ENCODE results near the gene RELL2.

DNA sequence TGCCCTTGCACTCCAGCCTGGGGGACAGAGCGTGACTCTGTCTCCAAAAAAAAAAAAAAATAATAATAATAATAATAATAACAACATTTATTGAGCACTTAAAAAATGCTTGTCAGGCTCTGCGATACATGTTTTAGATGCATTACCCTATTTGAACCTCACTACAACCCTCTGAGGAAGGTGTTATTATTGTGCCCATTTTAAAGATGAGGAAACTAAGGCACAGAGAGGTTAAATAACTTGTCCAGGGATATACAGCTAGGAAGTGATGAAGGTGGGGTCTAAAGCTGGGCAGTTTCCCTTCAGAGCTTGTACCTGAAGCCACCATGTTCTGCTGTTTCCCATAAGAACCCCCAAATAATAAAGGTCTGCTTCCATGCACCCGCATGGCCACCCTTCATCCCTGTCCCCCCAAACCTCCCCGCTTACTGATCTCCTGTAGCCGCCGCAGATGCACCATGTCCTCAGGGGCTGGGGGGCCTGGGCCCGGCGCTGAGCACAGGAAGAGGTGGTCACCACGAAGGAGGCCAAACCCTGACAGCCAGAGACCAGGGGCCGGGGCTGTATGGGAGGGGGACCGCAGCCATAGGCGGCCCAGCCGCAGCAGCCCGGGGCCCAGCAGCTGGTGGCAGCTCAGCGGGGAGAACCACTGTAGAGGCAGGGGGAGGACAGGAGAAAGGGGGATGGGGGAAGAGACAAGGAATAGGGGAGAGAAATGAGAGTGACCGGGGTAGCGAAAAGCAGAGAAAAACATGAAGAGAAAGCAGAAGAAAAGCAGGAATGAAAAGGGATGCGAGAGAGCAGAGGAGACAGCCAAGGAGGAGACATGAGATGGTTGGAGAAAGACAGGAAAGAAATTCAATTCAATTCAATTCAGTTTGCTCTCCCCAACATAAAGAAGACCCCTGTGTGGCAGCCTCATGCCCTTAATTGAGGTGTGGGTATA lies 29.5 kb downstream of the RELL2 start:
- TF ChIP-seq POLR2A (IDR thresholded peaks at IDR 0.05; ENCODE audit: low read length) (no peak), GATA1 (IDR thresholded peaks at IDR 0.05; ENCODE audit: low read depth, low read length) (no peak)

Measured in erythroblast (primary cell).